IPS DF 4.7 (cell line): ENCODE measurements around the gene VAT1L.

Source experiments
- DNase-seq: peaks from one replicate; pipeline ENCODE4 v3.0.0-alpha.2; 2013; ENCODE audit warnings: low spot score; ENCODE audit errors: extremely low read depth

Gene VAT1L

GRCh38 chr16:77868052-77868451 lies 79.7 kb downstream of the VAT1L start:
- no peak for DNase-seq

GRCh38 chr16:77868478-77868877 lies 80.1 kb downstream of the VAT1L start:
- no peak for DNase-seq

GRCh38 chr16:77869997-77870813 lies 81.8 kb downstream of the VAT1L start:
- no peak for DNase-seq

DNA sequence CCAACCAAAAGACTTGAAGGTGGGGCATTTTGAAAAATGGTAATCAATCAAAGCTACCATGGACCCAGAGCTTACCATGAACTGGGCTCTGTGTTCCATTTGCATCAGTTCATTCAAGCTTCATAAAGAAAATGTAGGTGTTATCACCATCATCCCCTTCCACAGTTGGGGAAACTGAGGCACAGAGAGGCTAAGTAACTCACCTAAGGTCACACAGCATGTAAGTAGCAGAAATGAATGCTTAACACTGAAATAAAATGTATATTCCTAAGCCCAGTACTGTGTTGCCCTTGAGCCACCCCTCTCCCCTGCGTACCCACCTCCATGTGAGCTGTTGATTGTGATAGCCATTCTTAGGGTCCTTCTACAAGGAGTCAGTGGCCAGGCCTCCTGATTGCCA lies 83.6 kb downstream of the VAT1L start:
- no peak for DNase-seq

- no peak for DNase-seq
Observed at GRCh38 chr16:77873066-77873465, 84.7 kb downstream of the VAT1L start.

GRCh38 chr16:77874347-77874746 lies 86.0 kb downstream of the VAT1L start:
- DNase-seq, result no peak

GRCh38 chr16:77876776-77877175 lies 88.4 kb downstream of the VAT1L start:
- DNase-seq, result no peak

DNA sequence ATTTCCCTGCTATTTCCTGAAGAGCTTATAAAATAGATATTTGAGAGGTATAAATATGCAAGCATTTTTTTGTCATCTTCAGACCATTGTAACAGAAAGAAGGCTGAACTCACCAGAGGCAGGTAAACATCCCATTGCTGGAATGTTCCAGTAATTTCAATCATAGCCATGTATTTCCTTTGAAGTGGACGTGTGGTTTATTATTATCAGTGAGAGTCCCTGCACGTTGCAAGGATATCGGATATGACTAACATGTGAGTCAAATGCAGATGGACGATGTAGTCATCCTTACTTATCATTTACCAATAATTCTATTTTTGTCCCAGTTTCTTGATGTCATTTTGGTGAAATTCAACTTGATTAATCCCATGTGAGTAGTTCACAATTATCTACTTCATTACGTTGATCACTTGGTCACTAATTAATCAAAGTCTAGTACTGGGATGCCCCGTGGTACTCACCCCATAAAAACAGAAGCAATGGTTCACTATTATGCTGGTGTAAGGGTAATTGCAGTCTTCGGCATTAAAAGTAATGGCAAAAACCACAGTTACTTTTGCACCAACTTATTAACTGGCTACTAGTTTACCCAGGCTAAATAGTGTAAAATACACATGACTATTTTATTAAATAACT lies 89.5 kb downstream of the VAT1L start:
- DNase-seq, result no peak

DNA sequence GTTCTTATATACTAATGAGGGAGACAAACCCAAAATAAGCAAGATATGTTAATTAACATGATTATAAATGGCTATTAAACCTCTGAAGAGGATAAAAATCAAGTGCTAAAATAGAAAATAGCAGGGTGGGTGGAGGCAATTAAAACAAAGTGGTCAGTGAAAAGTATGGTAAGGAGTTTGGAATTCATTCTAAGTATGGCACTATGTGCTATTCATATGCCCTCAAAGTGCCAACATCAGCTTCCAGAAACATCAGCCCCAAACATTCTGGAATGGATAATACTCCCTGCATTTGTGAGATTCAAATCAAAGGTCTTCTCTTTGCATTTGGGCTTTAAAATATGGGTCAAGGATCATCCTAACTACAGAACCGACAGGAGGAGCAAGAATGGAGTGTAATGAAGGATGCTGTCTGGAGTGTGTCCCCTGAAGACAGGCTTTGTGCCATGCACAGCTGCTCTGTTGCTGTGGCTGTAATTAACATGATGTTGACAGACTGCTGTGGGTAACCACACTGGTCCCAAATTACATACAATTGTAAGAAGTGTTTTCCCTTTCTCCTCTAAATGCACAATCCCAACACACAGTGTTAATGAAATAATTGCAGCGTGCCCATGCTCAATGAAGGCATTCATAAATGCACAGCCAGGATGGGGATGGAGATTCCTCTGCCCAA lies 93.1 kb downstream of the VAT1L start:
- no peak for DNase-seq

DNA sequence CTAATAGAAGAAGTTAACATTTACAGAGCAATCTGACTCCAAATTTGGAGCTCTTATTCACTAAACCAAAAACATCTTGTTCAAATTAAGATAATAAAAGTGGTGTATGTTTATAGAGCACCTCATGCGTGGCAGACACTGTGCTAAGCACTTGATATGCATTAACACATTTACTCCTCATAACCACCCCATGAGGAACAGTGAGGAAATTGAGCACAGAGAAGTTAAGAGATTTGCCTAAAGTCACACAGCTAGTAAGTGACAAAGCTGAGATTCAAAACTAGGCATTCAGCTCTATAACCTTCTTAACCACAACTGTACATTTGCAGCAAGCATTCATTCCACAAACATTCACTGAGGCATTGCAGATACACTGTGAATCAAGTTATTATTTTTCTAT lies 94.0 kb downstream of the VAT1L start:
- no peak for DNase-seq

DNA sequence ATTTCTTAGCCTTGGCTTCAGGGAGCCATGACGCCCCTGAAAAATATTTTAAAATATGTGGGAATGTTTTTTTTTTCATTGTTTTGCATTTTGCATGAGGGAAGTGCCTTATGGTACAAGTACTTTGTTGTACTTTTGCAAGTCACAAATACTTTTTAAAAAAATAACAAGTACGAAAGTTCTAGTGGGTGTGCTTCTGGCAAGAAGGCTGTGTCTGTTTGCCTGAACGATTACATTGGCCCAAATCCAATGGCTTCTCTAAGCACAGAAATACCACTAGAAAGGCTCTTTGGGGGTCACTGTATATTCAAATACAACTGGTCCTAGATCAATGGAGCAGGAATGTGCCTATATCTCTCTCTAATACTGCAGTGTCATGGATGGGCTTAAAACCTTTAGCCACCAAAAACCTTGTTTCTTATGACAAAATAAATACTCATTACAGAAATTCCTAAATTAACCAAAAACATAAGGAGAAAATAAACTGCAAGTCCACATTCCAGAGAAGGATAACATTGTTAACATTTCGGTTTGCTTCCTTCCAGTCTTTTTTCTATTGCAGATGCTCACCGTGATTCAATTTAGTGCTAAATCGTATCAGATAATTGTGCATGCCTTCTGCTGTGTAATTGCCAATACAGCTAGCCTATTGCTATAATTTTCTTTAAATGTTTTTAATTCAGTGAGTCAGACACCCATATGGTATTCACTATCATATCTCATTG lies 97.4 kb downstream of the VAT1L start:
- DNase-seq, result no peak

DNA sequence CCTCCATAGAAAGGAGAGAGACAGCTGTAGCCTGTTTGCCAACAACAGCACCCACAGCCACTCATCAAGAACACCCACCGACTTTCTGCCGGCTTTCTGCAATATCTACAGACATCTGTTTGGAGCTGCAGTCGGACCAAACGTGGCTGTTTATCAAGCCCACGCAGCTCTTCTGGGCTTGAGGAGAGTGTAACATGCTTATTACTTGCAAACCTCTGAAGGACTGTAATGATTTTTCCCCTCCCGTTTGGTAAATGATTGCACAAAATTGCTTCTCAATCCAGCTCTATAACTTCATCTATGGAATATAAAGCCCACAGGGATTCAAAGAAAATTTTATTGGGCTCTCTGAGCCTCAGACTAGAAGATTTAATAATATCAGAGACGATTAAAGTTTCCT lies 100.5 kb downstream of the VAT1L start:
- no peak for DNase-seq

GRCh38 chr16:77890075-77890474 lies 101.7 kb downstream of the VAT1L start:
- DNase-seq, result no peak

GRCh38 chr16:77894162-77894561 lies 105.8 kb downstream of the VAT1L start:
- DNase-seq, result no peak

GRCh38 chr16:77895962-77896361 lies 107.6 kb downstream of the VAT1L start:
- DNase-seq, result no peak

DNA sequence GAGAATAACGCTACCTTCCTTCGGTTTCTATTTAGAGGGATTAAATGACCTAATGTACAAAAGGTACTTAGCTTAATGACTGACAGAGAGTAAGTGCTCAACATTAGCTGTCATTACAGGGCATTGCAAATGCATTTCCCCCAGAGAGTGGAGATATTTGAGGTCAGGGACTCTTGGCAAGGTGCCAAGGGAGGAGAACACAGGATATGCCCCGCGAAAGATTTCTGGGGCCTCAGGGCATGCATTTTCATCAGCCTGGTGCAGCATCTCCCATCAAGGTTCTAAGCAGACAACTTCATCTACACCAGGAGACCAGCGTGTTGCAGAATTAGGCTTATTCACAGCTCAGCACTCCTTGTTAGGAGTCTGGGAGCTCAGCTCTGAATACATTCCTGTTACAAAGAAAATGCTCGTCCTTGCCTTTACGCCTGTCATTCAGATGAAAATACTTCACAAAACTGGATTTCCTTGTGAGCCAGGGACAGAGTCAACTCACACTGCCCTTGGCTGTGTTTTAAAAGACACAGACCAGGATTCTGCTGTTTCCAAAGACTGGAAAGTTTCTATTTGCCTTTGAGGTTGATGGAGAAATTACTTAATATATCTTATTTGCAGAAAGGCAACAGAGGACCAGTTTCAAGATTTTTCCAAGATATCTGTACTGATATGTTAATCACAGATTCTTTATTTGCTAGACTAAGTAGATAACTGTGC lies 108.2 kb downstream of the VAT1L start:
- no peak for DNase-seq

- DNase-seq, result no peak
Observed at GRCh38 chr16:77897129-77897437, 108.7 kb downstream of the VAT1L start.

DNA sequence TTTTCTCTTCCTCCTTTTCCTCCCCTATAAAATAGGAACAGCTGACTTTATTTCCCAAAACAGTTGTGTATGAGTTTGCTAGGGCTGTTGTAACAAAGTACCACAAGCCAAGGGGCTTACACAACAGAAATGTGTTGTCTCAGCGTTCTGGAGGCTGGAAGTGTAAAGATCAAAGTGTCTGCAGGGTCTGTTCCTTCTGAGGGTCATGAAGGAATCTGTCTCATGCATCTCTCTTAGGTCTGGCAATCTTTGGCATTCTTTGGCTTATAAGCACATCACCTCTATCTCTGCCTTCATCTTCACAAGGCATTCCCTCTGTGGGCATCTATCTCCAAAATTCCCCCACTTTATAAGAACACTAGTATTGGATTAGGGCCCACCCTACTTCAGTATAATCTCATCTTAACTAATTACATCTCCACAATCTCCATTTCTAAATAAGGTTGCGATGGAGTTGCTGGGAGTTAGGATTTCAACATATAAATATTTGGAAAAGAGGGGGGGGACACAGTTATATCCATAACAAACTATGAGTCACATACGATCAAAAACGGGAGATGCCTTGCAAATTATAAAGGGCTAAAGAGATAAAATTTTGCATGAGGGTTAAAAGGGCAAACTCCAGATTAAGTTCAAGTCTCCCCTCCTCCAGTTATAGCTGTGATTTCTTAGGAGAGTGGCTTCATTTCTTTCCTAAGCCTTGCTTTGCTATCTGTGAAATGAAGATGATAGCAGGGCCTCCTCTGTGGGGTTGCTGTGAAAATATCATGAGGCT lies 109.7 kb downstream of the VAT1L start:
- no peak for DNase-seq

GRCh38 chr16:77898671-77899211 lies 110.4 kb downstream of the VAT1L start:
- DNase-seq, result no peak

DNA sequence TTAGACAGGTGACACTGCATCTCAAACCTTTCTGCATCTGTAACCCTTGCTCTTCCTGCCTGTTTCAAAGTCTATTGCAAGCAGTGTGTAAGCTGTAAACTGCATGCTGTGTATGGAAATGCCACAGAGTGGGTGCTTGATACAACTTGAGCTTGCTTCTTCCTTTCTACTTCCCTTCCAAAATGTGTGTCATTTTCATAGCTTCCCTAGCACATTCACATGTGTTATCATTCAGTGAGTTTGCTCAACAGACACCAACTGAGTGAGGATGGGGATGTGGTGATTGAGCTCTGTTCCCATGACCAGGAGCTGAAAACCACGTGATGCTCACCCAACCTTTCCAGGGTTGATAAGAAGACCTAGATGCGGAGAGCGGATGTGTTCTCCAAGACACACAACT lies 111.1 kb downstream of the VAT1L start:
- DNase-seq, result no peak
